Measurements from ENCODE around the gene NAPA.

NAPA gene

DNA sequence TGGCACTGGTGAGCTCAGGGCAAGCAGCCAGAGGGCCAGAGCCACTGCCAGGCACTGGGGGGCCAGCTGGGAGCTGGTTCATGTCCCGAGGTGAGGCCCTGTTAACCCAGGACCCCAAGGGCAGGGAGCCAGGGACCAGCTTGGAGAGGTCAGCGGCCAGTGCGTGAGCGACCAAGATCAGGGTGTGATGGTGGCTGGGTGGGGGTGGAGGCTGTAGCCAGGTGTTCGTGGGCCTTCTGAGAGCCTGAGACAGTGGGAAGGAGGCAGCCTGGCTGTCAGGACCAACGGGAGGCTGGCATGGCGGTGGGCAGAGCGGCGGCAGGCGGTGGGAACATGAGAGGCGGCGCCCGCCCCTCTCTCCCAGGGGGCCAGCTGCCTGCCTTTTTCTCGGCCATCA, 22.7 kb downstream of the NAPA start:
- TF ChIP-seq, protein P1, sequence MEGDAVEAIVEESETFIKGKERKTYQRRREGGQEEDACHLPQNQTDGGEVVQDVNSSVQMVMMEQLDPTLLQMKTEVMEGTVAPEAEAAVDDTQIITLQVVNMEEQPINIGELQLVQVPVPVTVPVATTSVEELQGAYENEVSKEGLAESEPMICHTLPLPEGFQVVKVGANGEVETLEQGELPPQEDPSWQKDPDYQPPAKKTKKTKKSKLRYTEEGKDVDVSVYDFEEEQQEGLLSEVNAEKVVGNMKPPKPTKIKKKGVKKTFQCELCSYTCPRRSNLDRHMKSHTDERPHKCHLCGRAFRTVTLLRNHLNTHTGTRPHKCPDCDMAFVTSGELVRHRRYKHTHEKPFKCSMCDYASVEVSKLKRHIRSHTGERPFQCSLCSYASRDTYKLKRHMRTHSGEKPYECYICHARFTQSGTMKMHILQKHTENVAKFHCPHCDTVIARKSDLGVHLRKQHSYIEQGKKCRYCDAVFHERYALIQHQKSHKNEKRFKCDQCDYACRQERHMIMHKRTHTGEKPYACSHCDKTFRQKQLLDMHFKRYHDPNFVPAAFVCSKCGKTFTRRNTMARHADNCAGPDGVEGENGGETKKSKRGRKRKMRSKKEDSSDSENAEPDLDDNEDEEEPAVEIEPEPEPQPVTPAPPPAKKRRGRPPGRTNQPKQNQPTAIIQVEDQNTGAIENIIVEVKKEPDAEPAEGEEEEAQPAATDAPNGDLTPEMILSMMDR (IDR thresholded peaks at IDR 0.05; ENCODE audit: borderline replicate concordance, insufficient read depth, low read depth, low read length), result no peak
- no peak overlapping the region for H3K4me3 ChIP-seq (ENCODE audit: low read depth, low read length)

DNA sequence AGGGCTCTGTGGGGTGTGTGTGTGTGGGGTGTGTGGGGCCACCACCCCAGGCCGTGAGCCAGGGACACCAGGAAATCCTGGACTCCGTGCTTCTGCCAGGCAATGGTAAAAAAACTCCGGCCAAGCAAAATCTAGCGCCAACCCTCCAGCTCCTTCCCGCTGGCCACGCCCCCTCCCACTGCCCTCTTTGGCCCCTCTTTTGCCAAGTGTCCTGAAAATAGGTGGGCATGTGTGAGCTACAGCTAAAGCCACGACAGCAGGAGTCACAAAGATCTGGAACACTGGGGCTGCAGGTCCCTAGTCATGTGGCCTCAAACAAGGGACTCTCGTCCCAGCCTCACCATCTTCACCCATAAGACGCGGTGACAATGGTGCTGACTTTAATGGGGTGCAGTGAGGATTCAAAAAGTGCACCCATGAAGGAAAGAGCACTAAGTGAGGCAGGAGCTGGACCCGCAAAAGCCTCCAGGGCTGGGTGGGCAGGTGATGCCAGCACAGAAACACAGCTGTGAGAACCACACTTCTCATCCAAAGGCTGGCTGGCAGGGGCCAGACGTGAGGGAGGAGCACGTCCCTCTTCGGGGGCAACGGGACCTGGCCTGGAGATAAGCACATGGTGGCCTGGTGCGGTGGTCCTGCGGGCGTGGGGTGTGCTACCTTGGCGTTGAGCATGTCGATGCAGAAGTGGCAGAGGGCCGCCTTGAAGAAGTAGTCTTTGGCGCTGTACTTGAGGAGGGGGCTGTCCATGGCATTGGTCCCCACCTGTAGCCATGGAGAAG, 23.3 kb downstream of the NAPA start:
- TF ChIP-seq, protein P1 (IDR thresholded peaks at IDR 0.05; ENCODE audit: borderline replicate concordance, insufficient read depth, low read depth, low read length), result no peak

DNA sequence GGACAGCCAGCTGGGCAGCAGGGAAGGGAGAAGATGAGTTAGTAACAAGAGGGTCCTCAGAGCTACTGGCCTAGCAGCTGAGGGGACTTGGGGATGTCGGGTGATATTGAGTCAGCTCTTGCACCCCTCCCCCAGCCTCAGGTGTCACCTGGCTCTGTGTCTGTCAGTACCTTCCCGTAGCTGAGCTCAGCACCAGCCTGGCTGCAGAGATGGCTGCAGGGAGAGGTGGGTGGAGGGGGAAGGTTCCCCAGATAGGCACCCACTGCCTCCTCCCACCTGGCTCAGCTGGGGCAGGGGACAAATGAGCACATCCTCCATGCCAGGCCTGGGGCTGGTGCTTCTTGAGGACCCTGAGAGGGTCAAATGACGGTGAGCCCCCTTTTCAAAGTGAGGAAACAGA, 24.0 kb downstream of the NAPA start:
- no peak overlapping the region for H3K4me3 ChIP-seq (ENCODE audit: low read depth, low read length)
- TF ChIP-seq, protein P1 (IDR thresholded peaks at IDR 0.05; ENCODE audit: borderline replicate concordance, insufficient read depth, low read depth, low read length), result no peak

More for the DNA sequence above, 23.3 kb downstream of the NAPA start:
- no peak overlapping the region for H3K4me3 ChIP-seq (ENCODE audit: low read depth, low read length)

- TF ChIP-seq, protein P1 (IDR thresholded peaks at IDR 0.05; ENCODE audit: borderline replicate concordance, insufficient read depth, low read depth, low read length), result no peak
- H3K4me3 ChIP-seq (ENCODE audit: low read depth, low read length), result no peak overlapping the region
These were observed 24.8 kb downstream of the NAPA start for GRCh38 chr19:47490031-47490430.

GRCh38 chr19:47489072-47489914, 25.6 kb downstream of the NAPA start:
- H3K4me3 ChIP-seq (ENCODE audit: low read depth, low read length), result no peak overlapping the region
- TF ChIP-seq, protein P1 (IDR thresholded peaks at IDR 0.05; ENCODE audit: borderline replicate concordance, insufficient read depth, low read depth, low read length), result no peak

DNA sequence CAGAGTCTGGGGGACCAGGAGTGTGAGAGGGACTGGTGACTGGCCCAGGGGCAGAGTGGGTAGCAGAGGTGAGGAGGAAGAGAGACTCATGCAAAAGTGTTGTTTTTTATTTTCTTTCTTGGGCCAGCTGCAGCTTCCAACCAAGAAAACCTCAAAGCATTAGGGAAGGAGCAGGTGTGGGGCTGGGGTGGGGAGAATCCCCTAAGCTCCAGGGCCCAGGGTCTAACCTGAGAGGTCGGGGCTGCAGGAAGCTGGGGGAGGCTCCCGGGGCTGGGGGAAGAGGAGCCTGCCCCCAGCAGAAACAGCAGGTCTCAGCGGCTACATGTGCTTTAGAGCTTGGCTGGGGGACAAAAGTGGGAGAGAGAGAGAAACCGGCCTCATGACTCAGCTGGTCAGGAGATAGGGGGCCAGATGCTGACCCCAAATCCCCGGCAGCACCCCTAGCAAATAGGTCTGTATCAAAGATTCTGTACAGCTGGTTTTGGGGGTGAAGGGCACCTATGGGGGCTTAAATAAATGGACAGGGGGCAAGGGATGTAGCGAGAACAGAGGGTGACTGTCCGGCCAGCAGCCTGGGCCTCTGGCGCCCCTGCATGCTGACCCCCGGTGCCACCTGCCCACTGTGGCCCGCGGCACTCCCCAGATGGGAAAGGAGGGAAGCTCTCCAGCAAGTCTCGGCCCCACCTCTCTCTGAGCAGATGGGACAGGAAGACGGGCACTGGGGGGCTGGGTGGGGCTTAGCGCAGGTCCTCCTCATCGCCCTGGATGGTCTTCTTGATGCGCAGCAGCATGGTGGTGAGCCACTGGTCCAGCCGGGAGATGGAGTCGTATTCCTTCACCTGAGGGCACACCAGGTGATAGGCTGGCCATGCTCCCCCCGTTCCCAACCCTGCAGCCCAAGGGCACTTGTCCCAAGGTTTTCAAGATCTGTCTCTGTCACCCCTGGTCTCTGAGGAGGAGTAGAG, 27.0 kb downstream of the NAPA start:
- TF ChIP-seq, protein P1 (IDR thresholded peaks at IDR 0.05; ENCODE audit: borderline replicate concordance, insufficient read depth, low read depth, low read length), result no peak
- no peak overlapping the region for H3K4me3 ChIP-seq (ENCODE audit: low read depth, low read length)
